ENCODE measurements around the gene BCAS1.

- TF ChIP-seq SIN3A (IDR thresholded peaks at IDR 0.05; ENCODE audit: borderline replicate concordance, low read depth, low read length) = no peak
- TF ChIP-seq CTCF (IDR thresholded peaks at IDR 0.05) = no peak
- no peak for TF ChIP-seq EP300 (IDR thresholded peaks at IDR 0.05; ENCODE audit: borderline replicate concordance in 1 of 2, low read depth in 1 of 2, low read length in 1 of 2)
- no peak for TF ChIP-seq EZH2phosphoT487 (IDR thresholded peaks at IDR 0.05; ENCODE audit: borderline replicate concordance, low read depth)
- TF ChIP-seq POLR2AphosphoS5 (IDR thresholded peaks at IDR 0.05; ENCODE audit: low read depth, low read length) = no peak
- no peak for TF ChIP-seq NRF1 (IDR thresholded peaks at IDR 0.05; ENCODE audit: low read depth, low read length)
- TF ChIP-seq, protein P1, sequence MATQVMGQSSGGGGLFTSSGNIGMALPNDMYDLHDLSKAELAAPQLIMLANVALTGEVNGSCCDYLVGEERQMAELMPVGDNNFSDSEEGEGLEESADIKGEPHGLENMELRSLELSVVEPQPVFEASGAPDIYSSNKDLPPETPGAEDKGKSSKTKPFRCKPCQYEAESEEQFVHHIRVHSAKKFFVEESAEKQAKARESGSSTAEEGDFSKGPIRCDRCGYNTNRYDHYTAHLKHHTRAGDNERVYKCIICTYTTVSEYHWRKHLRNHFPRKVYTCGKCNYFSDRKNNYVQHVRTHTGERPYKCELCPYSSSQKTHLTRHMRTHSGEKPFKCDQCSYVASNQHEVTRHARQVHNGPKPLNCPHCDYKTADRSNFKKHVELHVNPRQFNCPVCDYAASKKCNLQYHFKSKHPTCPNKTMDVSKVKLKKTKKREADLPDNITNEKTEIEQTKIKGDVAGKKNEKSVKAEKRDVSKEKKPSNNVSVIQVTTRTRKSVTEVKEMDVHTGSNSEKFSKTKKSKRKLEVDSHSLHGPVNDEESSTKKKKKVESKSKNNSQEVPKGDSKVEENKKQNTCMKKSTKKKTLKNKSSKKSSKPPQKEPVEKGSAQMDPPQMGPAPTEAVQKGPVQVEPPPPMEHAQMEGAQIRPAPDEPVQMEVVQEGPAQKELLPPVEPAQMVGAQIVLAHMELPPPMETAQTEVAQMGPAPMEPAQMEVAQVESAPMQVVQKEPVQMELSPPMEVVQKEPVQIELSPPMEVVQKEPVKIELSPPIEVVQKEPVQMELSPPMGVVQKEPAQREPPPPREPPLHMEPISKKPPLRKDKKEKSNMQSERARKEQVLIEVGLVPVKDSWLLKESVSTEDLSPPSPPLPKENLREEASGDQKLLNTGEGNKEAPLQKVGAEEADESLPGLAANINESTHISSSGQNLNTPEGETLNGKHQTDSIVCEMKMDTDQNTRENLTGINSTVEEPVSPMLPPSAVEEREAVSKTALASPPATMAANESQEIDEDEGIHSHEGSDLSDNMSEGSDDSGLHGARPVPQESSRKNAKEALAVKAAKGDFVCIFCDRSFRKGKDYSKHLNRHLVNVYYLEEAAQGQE (IDR thresholded peaks at IDR 0.05; ENCODE audit: low read depth, low read length) = no peak
- TF ChIP-seq ZBTB33 (IDR thresholded peaks at IDR 0.05; ENCODE audit: borderline replicate concordance, low read depth) = no peak
- no peak for TF ChIP-seq PBX3 (IDR thresholded peaks at IDR 0.05)
- TF ChIP-seq USF1 (IDR thresholded peaks at IDR 0.05; ENCODE audit: borderline replicate concordance, low read depth) = no peak
- TF ChIP-seq RAD21 (IDR thresholded peaks at IDR 0.05; ENCODE audit: low read length) = no peak
- TF ChIP-seq USF2 (IDR thresholded peaks at IDR 0.05; ENCODE audit: borderline replicate concordance, low read depth, low read length) = no peak
Observed at GRCh38 chr20:54043076-54043967, 27.1 kb downstream of the BCAS1 start.

Measured in SK-N-SH (cell line).